Neuronal stem cell (in vitro differentiated cells): Measurements from ENCODE around the gene OR5K2.

ENCODE experiments used
- DNase-seq: peaks from one replicate; pipeline ENCODE4 v3.0.0-alpha.2; 2013; ENCODE audit warnings: low spot score
- H2AFZ ChIP-seq: one replicate; pipeline ENCODE4 v1.6.1; 2013; ENCODE audit warnings: mild to moderate bottlenecking, low read length, inconsistent platforms
- H2AK5ac ChIP-seq: 2 replicates; pipeline ENCODE4 v1.6.1; 2013; ENCODE audit warnings: low read depth, mild to moderate bottlenecking, inconsistent platforms, low read length, moderate library complexity, mixed read lengths
- H2BK120ac ChIP-seq: 2 replicates; pipeline ENCODE4 v1.6.1; 2013; ENCODE audit warnings: low read depth, mild to moderate bottlenecking, inconsistent platforms, low read length, moderate library complexity, mixed read lengths
- H2BK12ac ChIP-seq: one replicate; pipeline ENCODE4 v1.6.1; 2013; ENCODE audit warnings: low read length, inconsistent platforms
- H2BK15ac ChIP-seq: 2 replicates; pipeline ENCODE4 v1.6.1; 2013; ENCODE audit warnings: mild to moderate bottlenecking, low read length, inconsistent platforms, mixed read lengths
- H2BK5ac ChIP-seq: one replicate; pipeline ENCODE4 v1.6.1; 2013; ENCODE audit warnings: inconsistent platforms, mild to moderate bottlenecking, low read length, moderate library complexity
- H3K14ac ChIP-seq: one replicate; pipeline ENCODE4 v1.6.1; 2013; ENCODE audit warnings: low read length, inconsistent platforms
- H3K18ac ChIP-seq: 2 replicates; pipeline ENCODE4 v1.6.1; 2013; ENCODE audit warnings: low read length, inconsistent platforms
- H3K23ac ChIP-seq: 2 replicates; pipeline ENCODE4 v1.6.1; 2013; ENCODE audit warnings: low read depth, mild to moderate bottlenecking, mixed read lengths, low read length, inconsistent platforms; ENCODE audit not compliant: poor library complexity
- H3K27ac ChIP-seq: replicated peaks from 3 replicates; pipeline ENCODE4 v1.5.1; 2013; ENCODE audit warnings: low read length, inconsistent platforms
- H3K27me3 ChIP-seq, 3 experiments: 2 replicates each; pipeline ENCODE4 v1.6.1; 2013; ENCODE audit warnings: low read length in 3 of 3, mild to moderate bottlenecking in 2 of 3, inconsistent platforms in 1 of 3, low read depth in 1 of 3, mixed read lengths in 1 of 3, moderate library complexity in 1 of 3; ENCODE audit not compliant: control insufficient read depth in 3 of 3, insufficient read depth in 3 of 3
- H3K36me3 ChIP-seq, 2 donors: replicated peaks in 1 of 2; 2 replicates each; pipeline ENCODE4 v1.6.1; 2013; ENCODE audit warnings: low read length in 2 of 2; ENCODE audit not compliant: control insufficient read depth in 2 of 2, insufficient read depth in 2 of 2
- H3K4ac ChIP-seq: 2 replicates; pipeline ENCODE4 v1.6.1; 2013; ENCODE audit warnings: inconsistent platforms, mild to moderate bottlenecking, low read length, moderate library complexity
- H3K4me1 ChIP-seq, 2 donors: 1 replicate in 1 of 2; 2 replicates in 1 of 2; pipeline ENCODE4 v1.6.1; 2013; ENCODE audit warnings: low read length in 2 of 2, low read depth in 1 of 2; ENCODE audit not compliant: control insufficient read depth in 2 of 2, insufficient read depth in 1 of 2
- H3K4me2 ChIP-seq: one replicate; pipeline ENCODE4 v1.6.1; 2013; ENCODE audit warnings: mild to moderate bottlenecking, low read length, inconsistent platforms; ENCODE audit not compliant: insufficient read depth, poor library complexity, severe bottlenecking
- H3K4me3 ChIP-seq, 2 donors: 2 replicates each; pipeline ENCODE4 v1.5.1; 2013; ENCODE audit warnings: low read length in 2 of 2, mild to moderate bottlenecking in 2 of 2, inconsistent platforms in 1 of 2, moderate library complexity in 1 of 2
- H3K79me1 ChIP-seq: one replicate; pipeline ENCODE4 v1.6.1; 2013; ENCODE audit warnings: low read depth, mild to moderate bottlenecking, inconsistent platforms, low read length, moderate library complexity
- H3K9ac ChIP-seq: one replicate; pipeline ENCODE4 v1.6.1; 2013; ENCODE audit warnings: mild to moderate bottlenecking, low read depth, low read length, inconsistent platforms; ENCODE audit not compliant: poor library complexity
- H3K9me3 ChIP-seq, 2 donors: replicated peaks in 1 of 2; 2 replicates each; pipeline versions ENCODE3 to v1.6.1; 2013; ENCODE audit warnings: low read length in 2 of 2, mild to moderate bottlenecking in 2 of 2, inconsistent platforms in 1 of 2, low read depth in 1 of 2, mixed read lengths in 1 of 2, moderate library complexity in 1 of 2; ENCODE audit not compliant: control insufficient read depth in 2 of 2, insufficient read depth in 1 of 2
- H4K8ac ChIP-seq: one replicate; pipeline ENCODE4 v1.6.1; 2013; ENCODE audit warnings: low read depth, mild to moderate bottlenecking, inconsistent platforms, low read length, moderate library complexity
- H4K91ac ChIP-seq: one replicate; pipeline ENCODE4 v1.6.1; 2013; ENCODE audit warnings: low read length, low read depth, mild to moderate bottlenecking, inconsistent platforms; ENCODE audit not compliant: poor library complexity
- WGBS, 2 donors: extraction: QIAGEN DNeasy Blood & Tissue Kit; methylation state at CpG; one replicate each; pipeline ENCODE4 v1.1.7; 2013; ENCODE audit warnings: missing lambda C conversion rate in 2 of 2, mixed read lengths in 1 of 2; ENCODE audit not compliant: insufficient read length in 2 of 2, insufficient replicate concordance in 1 of 2; ENCODE audit errors: extremely low coverage in 2 of 2; 5-methylcytosine and 5-hydroxymethylcytosine counted together

Gene OR5K2

DNA sequence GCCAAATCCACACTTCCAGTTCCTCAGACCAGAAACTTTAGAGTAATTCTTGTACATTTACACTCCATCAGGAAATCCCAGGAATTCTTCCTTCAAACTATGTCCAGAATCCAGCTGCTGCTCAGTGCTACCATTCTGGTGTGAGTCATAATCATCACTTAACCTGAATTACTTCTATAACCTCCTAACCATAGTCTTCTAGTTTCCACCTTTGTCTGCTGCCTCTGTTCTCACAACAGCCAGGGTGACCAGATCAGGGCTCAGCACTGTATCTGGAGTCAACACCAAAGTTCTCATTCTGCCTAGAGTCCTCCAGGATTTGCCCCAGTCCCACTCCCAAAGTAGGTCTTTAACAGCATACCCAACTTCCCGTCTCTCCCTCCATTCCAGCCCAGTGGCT lies 21.9 kb downstream of the OR5K2 start:
- H4K8ac ChIP-seq = no peak overlapping the region
- H3K79me1 ChIP-seq = no peaks in the 10 kb centered on the region
- whole genome bisulfite sequencing, 2 donors = no CpG with 5 or more reads among the region's 1 CpG
- peak overlapping the region; percentile 30 for H3K23ac ChIP-seq
- no peak overlapping the region for H3K9ac ChIP-seq
- H3K4me3 ChIP-seq = no peak overlapping the region
- H3K4me1 ChIP-seq = peaks cover 0 to 7% of the 10 kb centered on the region in 2 donors
- H3K4ac ChIP-seq = no peak overlapping the region
- H2BK5ac ChIP-seq = no peak overlapping the region
- no peak overlapping the region for H2BK12ac ChIP-seq
- H2AK5ac ChIP-seq = no peak overlapping the region
- no peak overlapping the region for H4K91ac ChIP-seq
- no peak overlapping the region for H3K14ac ChIP-seq
- no peak for DNase-seq
- no peak overlapping the region for H3K4me2 ChIP-seq
- no peak overlapping the region for H2AFZ ChIP-seq
- no peaks in the 10 kb centered on the region for H3K27me3 ChIP-seq
- H3K36me3 ChIP-seq = peaks cover 8 to 68% of the 10 kb centered on the region in 2 donors
- no peak overlapping the region for H3K27ac ChIP-seq
- H3K18ac ChIP-seq = no peak overlapping the region
- no peaks in the 10 kb centered on the region for H3K9me3 ChIP-seq
- H2BK120ac ChIP-seq = no peak overlapping the region
- no peak overlapping the region for H2BK15ac ChIP-seq

DNA sequence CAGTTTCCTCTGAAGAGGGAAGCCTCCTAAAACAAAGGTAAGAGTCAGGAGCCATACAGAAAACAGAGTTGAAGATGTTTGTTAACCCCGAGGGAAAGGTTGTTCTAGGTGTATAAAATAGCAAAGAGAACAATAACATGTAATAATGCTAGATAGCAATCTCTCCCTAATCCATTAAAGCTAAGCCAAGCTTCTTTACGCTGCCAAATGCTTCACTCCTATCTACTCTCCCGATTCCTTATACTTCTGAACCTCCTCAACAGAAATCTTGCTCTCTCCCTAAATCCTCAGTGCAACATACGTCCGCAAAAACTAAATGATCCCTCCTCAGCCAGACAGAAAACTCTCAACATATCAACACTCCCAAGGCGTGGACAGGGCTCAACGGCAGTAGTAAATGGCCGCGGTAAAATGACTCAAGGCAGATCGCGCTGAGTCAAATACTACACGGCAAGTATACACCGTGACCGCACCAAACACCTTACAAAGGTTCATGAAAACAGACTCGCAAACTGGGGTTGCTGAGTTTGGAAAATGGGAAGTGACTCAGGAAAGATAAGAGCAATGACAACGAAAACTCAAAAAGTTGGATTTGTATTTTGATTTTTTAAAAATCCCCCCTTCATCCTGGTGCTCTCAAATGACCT lies 24.5 kb downstream of the OR5K2 start:
- H2BK12ac ChIP-seq = no peak overlapping the region
- no peak overlapping the region for H4K8ac ChIP-seq
- peak overlapping the region; percentile 82 for H2BK5ac ChIP-seq
- H2BK15ac ChIP-seq = no peak overlapping the region
- H4K91ac ChIP-seq = no peak overlapping the region
- H3K23ac ChIP-seq = peak overlapping the region; percentile 95
- peak overlapping the region; percentile 83 for H3K27ac ChIP-seq
- H2AFZ ChIP-seq = peak overlapping the region; percentile 93
- no peaks in the 10 kb centered on the region for H3K9me3 ChIP-seq
- peaks cover 4 to 43% of the 10 kb centered on the region in 2 donors for H3K36me3 ChIP-seq
- peaks cover 0 to 3% (median 0%) of the 10 kb centered on the region in 3 experiments for H3K27me3 ChIP-seq
- H3K4ac ChIP-seq = no peak overlapping the region
- no peak overlapping the region for H2BK120ac ChIP-seq
- peak overlapping the region; percentile 94 for H3K18ac ChIP-seq
- peaks cover 0 to 7% of the 10 kb centered on the region in 2 donors for H3K4me1 ChIP-seq
- no peak overlapping the region for H2AK5ac ChIP-seq
- peak overlapping the region; percentile 66 for H3K4me2 ChIP-seq
- no peaks in the 10 kb centered on the region for H3K79me1 ChIP-seq
- WGBS, 2 donors = no CpG with 5 or more reads among the region's 16 CpGs
- peak overlapping the region; percentile 68 to 96 for H3K4me3 ChIP-seq
- H3K9ac ChIP-seq = peak overlapping the region; percentile 70
- H3K14ac ChIP-seq = no peak overlapping the region
- DNase-seq = peak; percentile 26

DNA sequence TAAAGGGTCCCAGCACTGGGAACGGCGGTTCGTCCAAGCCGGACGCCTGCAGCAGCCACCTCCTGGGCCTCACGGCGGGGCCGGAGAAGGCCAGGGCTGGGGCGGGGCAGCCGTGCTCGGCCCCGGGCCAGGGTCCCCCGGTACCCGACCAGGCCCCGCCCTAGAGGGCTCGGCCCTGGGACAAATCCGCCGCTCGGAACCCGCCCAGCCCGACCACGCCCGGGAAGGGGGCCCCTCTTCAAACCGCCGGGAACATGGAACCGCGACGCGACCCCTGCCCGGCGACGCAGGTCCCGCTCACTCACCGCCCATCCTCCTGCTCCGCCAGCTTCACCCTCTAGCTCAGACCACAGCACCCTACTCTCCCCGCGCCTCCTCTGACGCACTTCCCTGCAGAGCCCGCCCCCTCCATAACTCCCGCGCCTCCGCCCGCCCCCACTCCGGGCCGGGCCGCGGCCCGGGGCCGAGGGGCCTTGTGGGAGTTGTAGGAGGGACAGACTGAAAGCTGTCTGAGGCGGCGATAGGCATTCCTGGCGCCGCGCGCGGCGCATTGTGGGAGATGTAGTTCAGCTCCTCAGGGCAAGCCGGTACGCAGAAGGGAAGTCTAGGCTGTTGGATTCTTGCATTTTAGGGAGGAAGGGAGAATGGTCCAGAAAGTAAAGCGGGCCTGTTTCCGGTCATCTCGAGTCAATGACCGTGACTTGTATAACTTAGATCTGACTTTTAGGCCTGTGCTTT lies 25.2 kb downstream of the OR5K2 start, which contains the start of gene CLDND1:
Gene CLDND1, minus strand, starts transcription at position 359 of the 738 bp plus-strand sequence. CDS start 1,478 bp downstream, outside the sequence.
- H3K4ac ChIP-seq = no peak within 1 kb of the TSS
- H3K36me3 ChIP-seq = peaks cover 4 to 36% of the 10 kb centered on the region in 2 donors
- H4K8ac ChIP-seq = peak within 1 kb of the TSS; percentile 17
- peaks cover under 1 to 7% of the 10 kb centered on the region in 2 donors for H3K4me1 ChIP-seq
- no peak within 1 kb of the TSS for H2BK120ac ChIP-seq
- H3K27me3 ChIP-seq = peaks cover 0 to 3% (median 0%) of the 10 kb centered on the region in 3 experiments
- H2AK5ac ChIP-seq = no peak within 1 kb of the TSS
- peak; percentile 93 for DNase-seq
- H4K91ac ChIP-seq = no peak within 1 kb of the TSS
- H2BK5ac ChIP-seq = peak within 1 kb of the TSS; percentile 82
- peak within 1 kb of the TSS; percentile 94 for H3K18ac ChIP-seq
- H3K9me3 ChIP-seq = no peaks in the 10 kb centered on the region
- H3K14ac ChIP-seq = no peak within 1 kb of the TSS
- H2BK15ac ChIP-seq = no peak within 1 kb of the TSS
- peak within 1 kb of the TSS; percentile 68 to 96 for H3K4me3 ChIP-seq
- no peaks in the 10 kb centered on the region for H3K79me1 ChIP-seq
- H3K23ac ChIP-seq = peak within 1 kb of the TSS; percentile 95
- no CpG with 5 or more reads among the region's 63 CpGs for WGBS, 2 donors
- H2AFZ ChIP-seq = peak within 1 kb of the TSS; percentile 93
- H3K9ac ChIP-seq = peak within 1 kb of the TSS; percentile 70
- peak within 1 kb of the TSS; percentile 83 for H3K27ac ChIP-seq
- H3K4me2 ChIP-seq = peak within 1 kb of the TSS; percentile 66
- no peak within 1 kb of the TSS for H2BK12ac ChIP-seq

DNA sequence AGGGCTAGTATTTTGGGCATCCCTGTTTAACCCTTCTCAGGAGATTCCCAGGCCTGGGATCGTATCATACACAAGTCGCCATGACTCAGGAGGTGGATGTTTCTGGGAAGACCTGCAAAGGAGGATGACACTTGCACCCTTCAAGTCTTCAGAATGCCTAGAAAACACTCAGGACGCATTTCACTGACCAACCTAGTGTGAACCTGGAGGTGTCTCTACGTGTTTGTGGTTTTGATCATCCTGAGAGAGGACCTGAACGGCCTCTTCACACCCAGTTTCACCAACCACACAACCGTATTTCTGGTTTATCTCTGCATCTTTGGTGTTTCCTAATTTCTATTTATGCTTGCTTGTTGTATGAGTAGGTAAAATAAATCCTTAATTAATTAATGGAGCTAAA lies 28.0 kb downstream of the OR5K2 start:
- H2BK15ac ChIP-seq = no peak overlapping the region
- H3K79me1 ChIP-seq = no peaks in the 10 kb centered on the region
- no peak overlapping the region for H2BK120ac ChIP-seq
- H2BK12ac ChIP-seq = no peak overlapping the region
- H3K4me3 ChIP-seq = peak overlapping the region in 1 of 2 donors; percentile 53
- DNase-seq = no peak
- peak overlapping the region; percentile 6 for H2AFZ ChIP-seq
- H3K4me1 ChIP-seq = peaks cover 7 to 10% of the 10 kb centered on the region in 2 donors
- H3K4me2 ChIP-seq = no peak overlapping the region
- no peak overlapping the region for H3K27ac ChIP-seq
- H3K18ac ChIP-seq = no peak overlapping the region
- H4K8ac ChIP-seq = no peak overlapping the region
- H2BK5ac ChIP-seq = no peak overlapping the region
- H3K4ac ChIP-seq = no peak overlapping the region
- no CpG with 5 or more reads among the region's 6 CpGs for WGBS, 2 donors
- H3K9me3 ChIP-seq = no peaks in the 10 kb centered on the region
- H2AK5ac ChIP-seq = no peak overlapping the region
- no peak overlapping the region for H3K14ac ChIP-seq
- no peak overlapping the region for H3K23ac ChIP-seq
- H4K91ac ChIP-seq = no peak overlapping the region
- H3K27me3 ChIP-seq = peaks cover 0 to 6% (median 0%) of the 10 kb centered on the region in 3 experiments
- H3K9ac ChIP-seq = no peak overlapping the region
- peaks cover 0 to 8% of the 10 kb centered on the region in 2 donors for H3K36me3 ChIP-seq
